ENCODE measurements around the gene SCN4A. TPM values are rescaled to one million over a fixed set of nuclear protein-coding genes. Genes with fewer than 3 reads are reported as not detected.

The SCN4A gene
- total RNA-seq, 2 donors from 2014 or later = 1.1 TPM; not detected in 1

DNA sequence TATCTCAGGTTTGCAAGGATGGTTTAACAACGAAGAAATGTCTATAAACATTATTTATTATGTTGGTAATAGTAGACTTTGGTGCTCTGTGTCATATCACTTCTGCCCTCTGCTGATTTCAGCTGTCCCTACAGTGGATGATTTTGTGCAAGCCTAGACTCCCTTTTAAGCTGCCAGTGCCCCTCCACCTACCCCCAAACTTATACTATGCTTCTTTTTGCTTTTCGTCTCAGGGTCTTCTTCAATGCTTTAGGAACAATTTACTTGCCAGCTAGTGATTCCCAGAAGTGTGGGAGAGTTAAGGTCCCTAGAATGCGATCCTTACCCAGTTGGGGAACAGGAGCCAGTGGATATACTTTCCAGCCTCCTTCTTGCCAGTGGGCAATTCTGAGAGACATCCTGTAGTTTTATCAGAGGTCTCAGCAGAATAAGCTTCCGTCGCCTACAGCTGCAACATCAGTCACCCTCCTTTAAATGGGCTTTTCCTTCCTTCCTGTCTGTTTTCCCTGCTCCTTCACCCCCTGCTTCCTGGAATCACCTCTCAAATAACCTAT lies 43.6 kb upstream of the SCN4A start:
- TF ChIP-seq, protein P1, sequence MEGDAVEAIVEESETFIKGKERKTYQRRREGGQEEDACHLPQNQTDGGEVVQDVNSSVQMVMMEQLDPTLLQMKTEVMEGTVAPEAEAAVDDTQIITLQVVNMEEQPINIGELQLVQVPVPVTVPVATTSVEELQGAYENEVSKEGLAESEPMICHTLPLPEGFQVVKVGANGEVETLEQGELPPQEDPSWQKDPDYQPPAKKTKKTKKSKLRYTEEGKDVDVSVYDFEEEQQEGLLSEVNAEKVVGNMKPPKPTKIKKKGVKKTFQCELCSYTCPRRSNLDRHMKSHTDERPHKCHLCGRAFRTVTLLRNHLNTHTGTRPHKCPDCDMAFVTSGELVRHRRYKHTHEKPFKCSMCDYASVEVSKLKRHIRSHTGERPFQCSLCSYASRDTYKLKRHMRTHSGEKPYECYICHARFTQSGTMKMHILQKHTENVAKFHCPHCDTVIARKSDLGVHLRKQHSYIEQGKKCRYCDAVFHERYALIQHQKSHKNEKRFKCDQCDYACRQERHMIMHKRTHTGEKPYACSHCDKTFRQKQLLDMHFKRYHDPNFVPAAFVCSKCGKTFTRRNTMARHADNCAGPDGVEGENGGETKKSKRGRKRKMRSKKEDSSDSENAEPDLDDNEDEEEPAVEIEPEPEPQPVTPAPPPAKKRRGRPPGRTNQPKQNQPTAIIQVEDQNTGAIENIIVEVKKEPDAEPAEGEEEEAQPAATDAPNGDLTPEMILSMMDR (IDR thresholded peaks at IDR 0.05) = no peak
- Histone ChIP-seq H3K27ac (no peak overlapping the region), H3K4me3 (no peak overlapping the region), H3K36me3 (no peaks in the 10 kb centered on the region), H3K9me3 (no peaks in the 10 kb centered on the region), H3K4me1 (ENCODE audit: control insufficient read depth in 1 of 2, low read depth in 2 of 2) (no peaks in the 10 kb centered on the region), H3K27me3 (replicated peaks; ENCODE audit: insufficient read depth) (no peaks in the 10 kb centered on the region)
- DNase-seq (ENCODE audit: low spot score) = no peak
- ATAC-seq (ENCODE audit: insufficient number of reproducible peaks, low FRiP score, low read depth) = no peak

DNA sequence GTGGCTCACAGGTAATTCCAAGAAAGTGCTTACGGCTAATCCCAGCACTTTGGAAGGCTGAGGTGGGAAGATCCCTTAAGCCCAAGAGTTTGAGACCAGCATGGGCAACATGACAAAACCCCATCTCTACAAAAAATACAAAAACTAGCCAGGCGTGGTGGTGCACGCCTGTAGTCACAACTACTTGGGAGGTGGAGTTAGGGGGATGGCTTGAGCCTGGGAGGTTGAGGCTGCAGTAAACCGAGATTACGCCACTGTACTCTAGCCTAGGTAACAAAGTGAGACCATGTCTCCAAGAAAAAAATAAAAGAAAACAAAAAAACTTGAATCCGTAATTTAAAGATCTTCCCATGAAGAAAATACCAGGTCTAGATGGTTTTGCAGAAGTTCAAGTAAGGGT lies 42.7 kb upstream of the SCN4A start:
- DNase-seq (ENCODE audit: low spot score) (no peak), ATAC-seq (ENCODE audit: insufficient number of reproducible peaks, low FRiP score, low read depth) (no peak)
- TF ChIP-seq, protein P1 (IDR thresholded peaks at IDR 0.05) = no peak
- Histone ChIP-seq H3K27me3 (replicated peaks; ENCODE audit: insufficient read depth) (no peaks in the 10 kb centered on the region), H3K4me3 (no peak overlapping the region), H3K27ac (no peak overlapping the region), H3K4me1 (ENCODE audit: control insufficient read depth in 1 of 2, low read depth in 2 of 2) (no peaks in the 10 kb centered on the region), H3K36me3 (no peaks in the 10 kb centered on the region), H3K9me3 (no peaks in the 10 kb centered on the region)

DNA sequence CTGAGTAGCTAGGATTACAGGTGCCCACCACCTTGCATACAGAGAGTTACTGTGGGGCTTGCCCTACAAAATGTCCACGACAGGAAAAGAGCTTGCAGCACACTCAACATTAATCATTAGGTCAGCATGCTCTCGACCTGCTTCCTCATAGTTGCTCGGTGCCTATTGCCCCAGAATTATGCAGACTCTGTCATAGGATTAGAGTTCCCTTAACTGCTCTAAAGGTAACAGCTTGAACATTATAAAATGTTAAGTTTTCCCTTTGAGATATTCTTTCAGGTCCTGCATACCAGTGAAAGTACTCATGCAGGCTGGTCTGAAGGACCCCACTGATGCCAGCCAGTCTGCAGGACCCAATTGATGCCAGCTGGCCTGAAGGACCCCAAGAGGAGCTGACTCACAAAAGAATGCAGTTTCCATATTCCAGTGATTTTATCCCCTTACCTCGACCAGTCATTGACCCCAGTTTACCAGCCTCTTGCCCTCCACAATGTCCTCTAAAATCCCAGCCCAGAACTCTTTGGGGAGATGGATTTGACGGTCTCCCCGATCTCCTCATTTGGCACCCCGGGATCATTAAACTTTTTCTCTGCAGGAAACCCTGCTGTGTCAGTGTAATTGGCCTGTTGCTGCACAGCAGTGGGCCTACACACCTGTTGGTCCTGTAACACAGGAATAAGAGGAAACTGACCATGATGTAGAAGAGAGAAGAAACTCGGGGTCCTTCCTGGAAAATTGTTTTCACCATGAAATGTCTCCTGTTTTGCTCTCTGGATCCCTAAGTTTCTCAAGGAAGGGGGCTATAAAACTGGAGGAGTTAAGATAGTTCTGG lies 37.1 kb upstream of the SCN4A start:
- no peak for ATAC-seq (ENCODE audit: insufficient number of reproducible peaks, low FRiP score, low read depth)
- Histone ChIP-seq H3K36me3 (no peaks in the 10 kb centered on the region), H3K4me1 (ENCODE audit: control insufficient read depth in 1 of 2, low read depth in 2 of 2) (no peaks in the 10 kb centered on the region), H3K27ac (no peak overlapping the region), H3K27me3 (replicated peaks; ENCODE audit: insufficient read depth) (no peaks in the 10 kb centered on the region), H3K4me3 (no peak overlapping the region), H3K9me3 (no peaks in the 10 kb centered on the region)
- TF ChIP-seq, protein P1 (IDR thresholded peaks at IDR 0.05) = no peak
- DNase-seq (ENCODE audit: low spot score) = no peak

DNA sequence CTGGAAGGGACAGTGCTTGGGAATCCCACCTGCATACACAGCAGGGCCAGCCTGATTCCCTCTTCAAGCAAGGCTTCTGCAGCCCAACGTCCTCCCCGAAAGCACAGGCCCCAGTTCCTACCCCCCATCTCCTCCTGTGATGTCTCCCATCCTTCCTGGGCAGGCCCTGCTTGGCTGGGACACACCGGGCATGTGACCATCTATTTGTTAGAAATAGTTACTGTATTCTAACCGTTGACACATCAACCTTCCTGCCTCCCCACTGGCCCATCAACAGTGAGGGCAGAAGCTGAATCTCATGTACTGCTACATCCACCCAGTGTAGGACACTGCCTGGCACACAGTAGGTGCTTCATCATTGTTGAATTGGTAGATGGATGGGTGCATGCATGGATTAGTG lies 36.1 kb upstream of the SCN4A start:
- Histone ChIP-seq H3K36me3 (no peaks in the 10 kb centered on the region), H3K27me3 (replicated peaks; ENCODE audit: insufficient read depth) (no peaks in the 10 kb centered on the region), H3K4me3 (no peak overlapping the region), H3K9me3 (no peaks in the 10 kb centered on the region), H3K4me1 (ENCODE audit: control insufficient read depth in 1 of 2, low read depth in 2 of 2) (no peaks in the 10 kb centered on the region), H3K27ac (no peak overlapping the region)
- no peak for ATAC-seq (ENCODE audit: insufficient number of reproducible peaks, low FRiP score, low read depth)
- TF ChIP-seq, protein P1 (IDR thresholded peaks at IDR 0.05) = no peak
- no peak for DNase-seq (ENCODE audit: low spot score)

DNA sequence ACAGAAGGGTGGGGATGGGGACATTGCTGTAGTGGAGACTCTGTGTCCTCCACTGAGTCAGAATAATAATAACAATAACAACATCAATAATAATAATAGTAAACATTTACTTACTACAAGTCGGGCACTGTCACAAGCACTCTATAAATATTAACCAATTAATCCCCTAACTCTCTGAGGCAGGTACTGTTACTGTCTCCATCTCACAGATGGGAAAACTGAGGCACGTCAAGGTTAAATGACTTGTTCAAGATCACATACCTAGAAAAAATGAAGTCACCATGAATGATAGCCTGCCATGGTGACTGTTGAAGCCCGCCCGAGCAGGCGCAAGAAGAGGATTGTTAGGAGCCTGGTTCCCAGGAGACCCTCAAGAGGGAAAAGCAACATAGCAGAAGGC lies 35.6 kb upstream of the SCN4A start:
- Histone ChIP-seq H3K9me3 (no peaks in the 10 kb centered on the region), H3K27ac (no peak overlapping the region), H3K27me3 (replicated peaks; ENCODE audit: insufficient read depth) (no peaks in the 10 kb centered on the region), H3K4me3 (no peak overlapping the region), H3K36me3 (no peaks in the 10 kb centered on the region), H3K4me1 (ENCODE audit: control insufficient read depth in 1 of 2, low read depth in 2 of 2) (no peaks in the 10 kb centered on the region)
- DNase-seq (ENCODE audit: low spot score) = no peak
- ATAC-seq (ENCODE audit: insufficient number of reproducible peaks, low FRiP score, low read depth) = no peak
- TF ChIP-seq, protein P1 (IDR thresholded peaks at IDR 0.05) = no peak
